Measurements from ENCODE around the gene CLN6.

The CLN6 gene
- total RNA-seq, result 8.6 reads per million, percentile 29 among the genes with 10 or more reads in this experiment

- peak; percentile 68 for DNase-seq
Measured at GRCh38 chr15:68229386-68230156, at the start of gene CLN6. CLN6 (minus strand) TSS chr15:68229728; CDS start chr15:68229584, 144 bp downstream.

GRCh38 chr15:68278595-68279405 is 49.3 kb upstream of the CLN6 start:
- DNase-seq, result no peak

GRCh38 chr15:68278345-68278594 is 48.7 kb upstream of the CLN6 start:
- no peak for DNase-seq

GRCh38 chr15:68277603-68278344 is 48.2 kb upstream of the CLN6 start, which contains the start of gene FEM1B:
FEM1B (plus strand) TSS chr15:68277745; CDS start chr15:68278418, 673 bp downstream.
- DNase-seq, result peak; percentile 81

- no peak for DNase-seq
Measured at GRCh38 chr15:68277131-68277602, 47.6 kb upstream of the CLN6 start.

GRCh38 chr15:68276668-68277067 is 47.1 kb upstream of the CLN6 start:
- no peak for DNase-seq

GRCh38 chr15:68275165-68275746 is 45.7 kb upstream of the CLN6 start:
- no peak for DNase-seq

GRCh38 chr15:68274201-68274848 is 44.8 kb upstream of the CLN6 start:
- no peak for DNase-seq

- DNase-seq, result no peak
Measured at GRCh38 chr15:68272721-68273271, 43.3 kb upstream of the CLN6 start.

GRCh38 chr15:68271854-68272471 is 42.4 kb upstream of the CLN6 start:
- DNase-seq, result no peak

- DNase-seq, result no peak
Measured at GRCh38 chr15:68268405-68268804, 38.9 kb upstream of the CLN6 start.

- DNase-seq, result no peak
Measured at GRCh38 chr15:68265674-68266073, 36.1 kb upstream of the CLN6 start.

GRCh38 chr15:68265081-68265480 is 35.6 kb upstream of the CLN6 start:
- DNase-seq, result no peak

- no peak for DNase-seq
Measured at GRCh38 chr15:68264282-68264681, 34.8 kb upstream of the CLN6 start.

- DNase-seq, result no peak
Measured at GRCh38 chr15:68262514-68263356, 33.2 kb upstream of the CLN6 start.

- DNase-seq, result no peak
Measured at GRCh38 chr15:68261980-68262379, 32.5 kb upstream of the CLN6 start.

GRCh38 chr15:68261241-68261640 is 31.7 kb upstream of the CLN6 start:
- DNase-seq, result no peak

- DNase-seq, result no peak
Measured at GRCh38 chr15:68259883-68260282, 30.4 kb upstream of the CLN6 start.

GRCh38 chr15:68258692-68259091 is 29.2 kb upstream of the CLN6 start:
- DNase-seq, result no peak

- peak; percentile 24 for DNase-seq
Measured at GRCh38 chr15:68256675-68257450, 27.3 kb upstream of the CLN6 start.

Data from effector CD4-positive, alpha-beta T cell (primary cell).